HPDE6-E6E7 (cell line): Measurements from ENCODE around the gene S100A6.
"Not testable (repeated sequence)": the region's sequence is repeated elsewhere in the genome, so short reads cannot be mapped to it uniquely, and the experiment has no call there.

Experiments
- DNase-seq: peaks from one replicate; pipeline ENCODE4 v3.0.0; 2011; ENCODE audit warnings: missing footprints; ENCODE audit errors: extremely low spot score

Gene S100A6

GRCh38 chr1:153535242-153536011 is at the start of gene S100A6:
Gene S100A6 (minus strand): TSS chr1:153535991. CDS start chr1:153535339, 652 bp downstream.
- no peak for DNase-seq

- DNase-seq: no peak
Measured at GRCh38 chr1:153585006-153585405, 49.2 kb upstream of the S100A6 start.

DNA sequence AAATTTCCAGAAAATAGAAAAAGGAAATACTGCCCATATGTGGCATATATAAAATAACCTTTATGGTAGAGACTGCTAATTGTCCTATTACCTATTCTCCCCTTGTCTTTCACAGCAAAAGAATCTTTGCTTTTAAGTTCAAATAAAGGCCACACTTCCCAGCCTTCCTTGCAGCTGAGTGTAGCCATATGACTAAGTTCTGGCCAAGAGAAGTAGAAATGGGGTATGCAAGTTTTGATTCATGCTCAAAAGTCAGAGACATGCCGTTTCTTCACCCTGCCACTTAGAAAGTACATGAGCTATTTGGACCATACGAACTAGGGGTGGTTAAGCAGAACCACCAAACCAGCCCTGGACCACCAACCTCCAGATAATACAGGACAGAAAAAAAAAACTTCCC is 48.2 kb upstream of the S100A6 start:
- DNase-seq: no peak

GRCh38 chr1:153583514-153583913 is 47.7 kb upstream of the S100A6 start:
- not testable (repeated sequence) for DNase-seq

- not testable (repeated sequence) for DNase-seq
Measured at GRCh38 chr1:153582836-153583235, 47.0 kb upstream of the S100A6 start.

GRCh38 chr1:153578936-153579335 is 43.1 kb upstream of the S100A6 start:
- no peak for DNase-seq

DNA sequence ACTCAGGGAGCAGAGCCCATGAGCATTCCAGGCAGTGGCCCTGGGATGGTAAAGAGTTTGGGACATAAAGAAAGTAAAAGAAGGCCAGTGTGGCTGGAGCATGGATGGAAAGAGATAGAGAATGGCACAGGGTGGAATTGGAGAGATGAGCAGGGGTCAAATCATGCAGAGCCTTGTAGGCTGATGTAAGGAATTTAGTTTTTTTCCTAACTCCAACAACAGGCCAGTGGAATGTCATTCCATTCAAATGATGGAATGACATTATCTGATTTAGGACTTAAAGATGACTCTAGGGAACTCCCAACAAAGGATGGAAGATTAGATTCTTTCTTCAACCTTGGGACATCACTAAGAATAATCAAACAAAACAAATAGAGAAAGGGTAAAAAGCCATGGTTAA is 42.7 kb upstream of the S100A6 start:
- no peak for DNase-seq

DNA sequence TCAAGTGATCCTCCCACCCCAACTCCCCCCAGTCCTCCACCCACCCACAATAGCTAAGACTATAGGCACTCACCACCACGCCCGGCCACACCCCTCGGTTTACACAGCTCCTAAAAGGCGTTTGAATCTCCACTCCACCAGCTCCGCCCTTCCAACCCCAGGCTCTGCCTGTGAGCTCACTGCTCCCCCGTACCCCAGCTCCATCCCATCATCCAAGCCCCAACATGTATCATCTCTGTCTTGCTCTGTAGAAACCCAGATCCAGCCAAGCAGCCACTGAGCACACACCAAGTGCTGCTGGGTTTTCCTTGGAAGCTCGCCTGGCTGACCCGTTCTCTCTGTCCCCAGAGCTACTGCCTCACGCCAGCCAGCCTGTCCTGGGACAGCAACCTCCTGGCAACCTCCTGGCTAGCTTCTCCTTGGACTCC is 41.8 kb upstream of the S100A6 start:
- no peak for DNase-seq

DNA sequence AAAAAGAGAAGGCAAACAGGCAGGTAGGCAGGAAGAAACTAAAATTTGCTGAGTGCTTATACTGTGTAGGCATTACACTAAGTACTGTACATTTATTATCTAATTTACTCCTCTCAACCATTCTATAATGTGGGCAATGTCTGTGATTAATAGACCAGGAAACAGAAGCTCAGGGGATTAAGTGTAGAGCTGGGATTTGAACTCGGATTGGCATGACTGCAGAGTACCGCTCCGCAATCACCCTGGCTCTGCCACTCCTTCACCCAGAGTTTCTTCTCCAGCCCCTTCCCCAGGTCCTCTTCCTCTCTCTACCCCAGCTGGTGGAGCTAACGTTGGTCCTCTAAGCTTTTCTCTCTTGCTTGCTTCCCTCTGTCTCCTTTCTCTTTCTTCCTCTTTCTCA is 41.3 kb upstream of the S100A6 start:
- DNase-seq: no peak

DNA sequence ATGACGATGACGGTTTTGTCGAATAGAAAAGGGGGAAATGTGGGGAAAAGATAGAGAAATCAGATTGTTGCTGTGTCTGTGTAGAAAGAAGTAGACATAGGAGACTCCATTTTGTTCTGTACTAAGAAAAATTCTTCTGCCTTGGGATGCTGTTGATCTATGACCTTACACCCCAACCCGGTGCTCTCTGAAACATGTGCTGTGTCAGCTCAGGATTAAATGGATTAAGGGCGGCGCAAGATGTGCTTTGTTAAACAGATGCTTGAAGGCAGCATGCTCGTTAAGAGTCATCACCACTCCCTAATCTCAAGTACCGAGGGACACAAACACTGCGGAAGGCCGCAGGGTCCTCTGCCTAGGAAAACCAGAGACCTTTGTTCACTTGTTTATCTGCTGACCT is 39.7 kb upstream of the S100A6 start:
- DNase-seq: not testable (repeated sequence)

DNA sequence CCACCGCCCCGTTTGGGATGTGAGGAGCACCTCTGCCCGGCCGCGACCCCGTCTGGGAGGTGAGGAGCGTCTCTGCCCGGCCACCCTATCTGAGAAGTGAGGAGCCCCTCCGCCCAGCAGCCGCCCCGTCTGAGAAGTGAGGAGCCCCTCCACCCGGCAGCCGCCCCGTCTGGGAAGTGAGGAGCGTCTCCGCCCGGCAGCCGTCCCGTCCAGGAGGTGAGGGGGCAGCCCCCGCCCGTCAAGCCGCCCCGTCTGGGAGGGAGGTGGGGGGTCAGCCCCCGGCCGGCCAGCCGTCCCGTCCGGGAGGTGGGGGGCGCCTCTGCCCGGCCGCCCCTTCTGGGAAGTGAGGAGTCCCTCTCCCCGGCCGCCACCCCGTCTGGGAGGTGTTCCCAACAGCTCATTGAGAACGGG is 39.3 kb upstream of the S100A6 start:
- DNase-seq: not testable (repeated sequence)

GRCh38 chr1:153573351-153573750 is 37.6 kb upstream of the S100A6 start:
- no peak for DNase-seq

DNA sequence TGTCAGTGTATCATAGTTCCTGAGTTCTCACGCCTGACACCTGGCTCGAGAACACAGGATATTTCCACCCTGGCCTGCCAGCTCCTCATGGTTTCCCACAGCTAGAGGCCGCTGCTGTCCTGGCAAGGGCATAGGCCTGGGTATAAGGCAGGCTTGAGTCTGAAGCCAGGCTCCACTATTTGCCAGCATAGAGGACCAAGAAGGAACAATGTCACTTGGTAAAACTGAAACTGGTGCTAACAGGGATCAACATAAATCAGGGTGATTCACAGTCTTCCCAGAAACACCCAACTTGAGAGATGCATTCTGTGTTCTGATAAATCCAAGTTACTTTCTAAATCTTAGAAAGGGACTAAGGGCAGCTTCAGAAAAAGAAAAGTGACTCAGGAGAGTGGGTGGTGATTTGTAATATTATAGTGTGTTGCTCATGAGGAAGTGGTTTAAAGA is 36.8 kb upstream of the S100A6 start:
- DNase-seq: peak; percentile 78

GRCh38 chr1:153571706-153572105 is 35.9 kb upstream of the S100A6 start:
- no peak for DNase-seq

DNA sequence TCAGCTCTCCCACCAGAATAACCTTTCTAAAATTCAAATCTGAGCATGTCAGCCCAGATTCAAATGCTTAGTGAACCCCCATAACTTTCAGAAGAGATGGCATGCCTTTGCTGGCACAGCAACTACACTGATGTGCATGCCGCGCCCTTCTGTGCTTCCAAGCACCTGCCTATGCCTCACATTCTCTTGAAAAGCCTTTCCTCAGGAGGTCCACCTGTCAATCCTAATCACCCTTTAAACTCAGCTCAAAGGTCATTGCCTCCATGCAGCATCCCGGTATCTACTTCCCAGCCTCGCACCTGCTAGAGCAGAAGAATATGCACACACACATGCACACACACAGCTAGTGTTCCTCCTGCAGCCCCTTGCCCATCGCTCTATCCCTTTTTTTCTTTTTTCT is 35.1 kb upstream of the S100A6 start:
- DNase-seq: no peak

DNA sequence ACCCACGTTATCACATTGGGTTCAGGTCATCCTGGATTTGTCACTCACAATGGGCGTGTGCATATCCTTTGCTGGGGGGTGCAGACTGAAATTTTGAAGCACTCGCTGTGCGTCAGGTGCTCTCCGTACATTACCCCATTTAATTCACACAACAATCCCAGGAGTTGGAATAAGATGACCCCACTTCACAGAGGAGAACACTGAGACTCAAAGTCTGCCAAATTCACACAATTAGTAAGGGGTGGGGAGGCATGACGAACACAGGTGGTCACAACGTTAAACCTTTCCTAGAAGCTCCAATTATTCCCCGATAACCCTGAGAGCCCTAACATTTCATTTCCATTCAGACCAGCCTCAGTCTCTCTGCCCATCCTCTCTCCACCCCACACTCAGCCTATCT is 33.7 kb upstream of the S100A6 start:
- no peak for DNase-seq

- DNase-seq: peak; percentile 76
Measured at GRCh38 chr1:153568367-153569099, 32.7 kb upstream of the S100A6 start.

DNA sequence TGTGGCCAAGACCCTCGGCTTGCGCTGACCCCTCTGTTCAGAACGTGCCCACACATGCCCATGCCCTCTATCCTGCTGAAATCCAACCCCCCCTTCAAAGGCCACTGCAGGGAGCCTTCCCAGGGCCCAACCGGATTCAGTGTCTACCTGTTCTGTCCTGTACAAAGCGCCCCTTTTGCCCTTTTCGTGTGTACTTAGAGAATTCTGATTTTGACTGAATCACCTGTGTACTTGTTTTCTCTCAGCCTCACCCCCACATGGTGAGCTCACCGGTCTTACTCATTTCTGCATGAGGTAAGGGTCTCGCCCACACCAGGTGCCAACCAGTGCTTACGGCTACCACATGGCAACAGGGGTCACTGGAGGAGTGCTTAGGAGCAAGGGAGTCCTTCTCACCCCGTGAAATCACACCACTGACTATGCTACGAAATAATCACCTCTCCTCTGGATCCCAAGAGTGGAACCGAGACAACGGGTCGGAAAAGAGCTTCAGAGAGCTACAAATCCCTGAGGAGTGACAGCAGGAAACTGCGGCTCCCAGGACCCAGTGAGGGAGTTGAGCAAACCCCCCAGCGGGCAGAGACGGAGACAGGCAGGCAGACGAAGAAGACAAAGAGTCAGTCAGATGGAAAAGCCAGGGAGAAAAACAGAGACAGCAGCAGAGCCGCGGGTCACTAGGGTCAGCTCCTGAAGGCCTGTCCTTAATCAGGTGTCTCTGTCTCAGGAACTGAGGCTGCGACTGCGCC is 32.0 kb upstream of the S100A6 start:
- DNase-seq: peak; percentile 77

GRCh38 chr1:153566414-153567371 is 30.9 kb upstream of the S100A6 start:
- peak; percentile 99 for DNase-seq

- peak; percentile 93 for DNase-seq
Measured at GRCh38 chr1:153565529-153566374, 30.0 kb upstream of the S100A6 start, which contains the start of gene S100A2. Gene S100A2 (minus strand): TSS chr1:153565844. CDS start chr1:153563877, 1,967 bp downstream.
